Measurements from ENCODE around the gene MEIS3. TPM values are rescaled to one million over a fixed set of nuclear protein-coding genes. Genes with fewer than 3 reads are reported as not detected.

Gene MEIS3
- total and polyA plus RNA-seq, 9 of the 15 experiments (the other 6 are each of a cell fraction or from before 2014, with no cell fraction given) = 0.06 to 0.80 (median 0.25) TPM; not detected in 1

DNA sequence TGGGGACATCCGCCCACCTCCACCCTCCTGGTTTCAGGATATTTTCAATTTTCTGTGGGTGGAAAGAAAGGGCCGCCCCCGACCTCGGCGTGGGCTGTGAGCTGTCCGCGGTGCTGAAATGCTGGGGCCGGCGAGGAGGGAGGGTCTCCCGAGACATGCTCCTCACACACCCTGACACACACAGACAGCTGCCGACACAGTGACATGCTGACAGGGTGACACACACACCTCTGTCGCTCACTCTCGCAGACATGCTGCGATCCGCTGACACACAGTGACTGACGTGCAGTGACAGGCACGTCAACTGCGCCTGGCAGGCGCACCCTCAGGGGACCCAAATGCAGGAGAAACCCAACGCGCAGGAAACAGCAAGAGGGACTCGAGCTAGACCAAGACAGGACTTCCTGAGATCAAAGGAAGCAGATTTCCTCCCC, 25.1 kb upstream of the MEIS3 start (continued):
- TF ChIP-seq, protein P1, sequence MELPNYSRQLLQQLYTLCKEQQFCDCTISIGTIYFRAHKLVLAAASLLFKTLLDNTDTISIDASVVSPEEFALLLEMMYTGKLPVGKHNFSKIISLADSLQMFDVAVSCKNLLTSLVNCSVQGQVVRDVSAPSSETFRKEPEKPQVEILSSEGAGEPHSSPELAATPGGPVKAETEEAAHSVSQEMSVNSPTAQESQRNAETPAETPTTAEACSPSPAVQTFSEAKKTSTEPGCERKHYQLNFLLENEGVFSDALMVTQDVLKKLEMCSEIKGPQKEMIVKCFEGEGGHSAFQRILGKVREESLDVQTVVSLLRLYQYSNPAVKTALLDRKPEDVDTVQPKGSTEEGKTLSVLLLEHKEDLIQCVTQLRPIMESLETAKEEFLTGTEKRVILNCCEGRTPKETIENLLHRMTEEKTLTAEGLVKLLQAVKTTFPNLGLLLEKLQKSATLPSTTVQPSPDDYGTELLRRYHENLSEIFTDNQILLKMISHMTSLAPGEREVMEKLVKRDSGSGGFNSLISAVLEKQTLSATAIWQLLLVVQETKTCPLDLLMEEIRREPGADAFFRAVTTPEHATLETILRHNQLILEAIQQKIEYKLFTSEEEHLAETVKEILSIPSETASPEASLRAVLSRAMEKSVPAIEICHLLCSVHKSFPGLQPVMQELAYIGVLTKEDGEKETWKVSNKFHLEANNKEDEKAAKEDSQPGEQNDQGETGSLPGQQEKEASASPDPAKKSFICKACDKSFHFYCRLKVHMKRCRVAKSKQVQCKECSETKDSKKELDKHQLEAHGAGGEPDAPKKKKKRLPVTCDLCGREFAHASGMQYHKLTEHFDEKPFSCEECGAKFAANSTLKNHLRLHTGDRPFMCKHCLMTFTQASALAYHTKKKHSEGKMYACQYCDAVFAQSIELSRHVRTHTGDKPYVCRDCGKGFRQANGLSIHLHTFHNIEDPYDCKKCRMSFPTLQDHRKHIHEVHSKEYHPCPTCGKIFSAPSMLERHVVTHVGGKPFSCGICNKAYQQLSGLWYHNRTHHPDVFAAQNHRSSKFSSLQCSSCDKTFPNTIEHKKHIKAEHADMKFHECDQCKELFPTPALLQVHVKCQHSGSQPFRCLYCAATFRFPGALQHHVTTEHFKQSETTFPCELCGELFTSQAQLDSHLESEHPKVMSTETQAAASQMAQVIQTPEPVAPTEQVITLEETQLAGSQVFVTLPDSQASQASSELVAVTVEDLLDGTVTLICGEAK (IDR thresholded peaks at IDR 0.05) = no peak
- TF ChIP-seq, protein P1 (CRISPR knock-in tag; IDR thresholded peaks at IDR 0.05) = no peak
- no peak for TF ChIP-seq NBN (IDR thresholded peaks at IDR 0.05; ENCODE audit: low read depth)
- TF ChIP-seq ZNF696 (CRISPR knock-in tag; conservative IDR thresholded peaks at IDR 0.05) = no peak
- TF ChIP-seq HDAC3 (IDR thresholded peaks at IDR 0.05; ENCODE audit: borderline replicate concordance, partially characterized antibody) = no peak
- TF ChIP-seq, protein P2, sequence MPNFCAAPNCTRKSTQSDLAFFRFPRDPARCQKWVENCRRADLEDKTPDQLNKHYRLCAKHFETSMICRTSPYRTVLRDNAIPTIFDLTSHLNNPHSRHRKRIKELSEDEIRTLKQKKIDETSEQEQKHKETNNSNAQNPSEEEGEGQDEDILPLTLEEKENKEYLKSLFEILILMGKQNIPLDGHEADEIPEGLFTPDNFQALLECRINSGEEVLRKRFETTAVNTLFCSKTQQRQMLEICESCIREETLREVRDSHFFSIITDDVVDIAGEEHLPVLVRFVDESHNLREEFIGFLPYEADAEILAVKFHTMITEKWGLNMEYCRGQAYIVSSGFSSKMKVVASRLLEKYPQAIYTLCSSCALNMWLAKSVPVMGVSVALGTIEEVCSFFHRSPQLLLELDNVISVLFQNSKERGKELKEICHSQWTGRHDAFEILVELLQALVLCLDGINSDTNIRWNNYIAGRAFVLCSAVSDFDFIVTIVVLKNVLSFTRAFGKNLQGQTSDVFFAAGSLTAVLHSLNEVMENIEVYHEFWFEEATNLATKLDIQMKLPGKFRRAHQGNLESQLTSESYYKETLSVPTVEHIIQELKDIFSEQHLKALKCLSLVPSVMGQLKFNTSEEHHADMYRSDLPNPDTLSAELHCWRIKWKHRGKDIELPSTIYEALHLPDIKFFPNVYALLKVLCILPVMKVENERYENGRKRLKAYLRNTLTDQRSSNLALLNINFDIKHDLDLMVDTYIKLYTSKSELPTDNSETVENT (CRISPR knock-in tag; IDR thresholded peaks at IDR 0.05) = no peak
- TF ChIP-seq KAT7 (CRISPR knock-in tag; IDR thresholded peaks at IDR 0.05; ENCODE audit: borderline replicate concordance) = no peak
- no peak for TF ChIP-seq NFYB (IDR thresholded peaks at IDR 0.05; ENCODE audit: extremely low read depth, insufficient read length)
- no peak for TF ChIP-seq DPF2 (IDR thresholded peaks at IDR 0.05)
- TF ChIP-seq, protein P3, sequence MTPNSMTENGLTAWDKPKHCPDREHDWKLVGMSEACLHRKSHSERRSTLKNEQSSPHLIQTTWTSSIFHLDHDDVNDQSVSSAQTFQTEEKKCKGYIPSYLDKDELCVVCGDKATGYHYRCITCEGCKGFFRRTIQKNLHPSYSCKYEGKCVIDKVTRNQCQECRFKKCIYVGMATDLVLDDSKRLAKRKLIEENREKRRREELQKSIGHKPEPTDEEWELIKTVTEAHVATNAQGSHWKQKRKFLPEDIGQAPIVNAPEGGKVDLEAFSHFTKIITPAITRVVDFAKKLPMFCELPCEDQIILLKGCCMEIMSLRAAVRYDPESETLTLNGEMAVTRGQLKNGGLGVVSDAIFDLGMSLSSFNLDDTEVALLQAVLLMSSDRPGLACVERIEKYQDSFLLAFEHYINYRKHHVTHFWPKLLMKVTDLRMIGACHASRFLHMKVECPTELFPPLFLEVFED (CRISPR knock-in tag; conservative IDR thresholded peaks at IDR 0.05) = no peak
- no peak for TF ChIP-seq HDAC6 (IDR thresholded peaks at IDR 0.05; ENCODE audit: low read depth, low read length)
- TF ChIP-seq, protein P4, sequence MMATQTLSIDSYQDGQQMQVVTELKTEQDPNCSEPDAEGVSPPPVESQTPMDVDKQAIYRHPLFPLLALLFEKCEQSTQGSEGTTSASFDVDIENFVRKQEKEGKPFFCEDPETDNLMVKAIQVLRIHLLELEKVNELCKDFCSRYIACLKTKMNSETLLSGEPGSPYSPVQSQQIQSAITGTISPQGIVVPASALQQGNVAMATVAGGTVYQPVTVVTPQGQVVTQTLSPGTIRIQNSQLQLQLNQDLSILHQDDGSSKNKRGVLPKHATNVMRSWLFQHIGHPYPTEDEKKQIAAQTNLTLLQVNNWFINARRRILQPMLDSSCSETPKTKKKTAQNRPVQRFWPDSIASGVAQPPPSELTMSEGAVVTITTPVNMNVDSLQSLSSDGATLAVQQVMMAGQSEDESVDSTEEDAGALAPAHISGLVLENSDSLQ (IDR thresholded peaks at IDR 0.05) = peak; percentile 78
- no peak for TF ChIP-seq HCFC1 (IDR thresholded peaks at IDR 0.05; ENCODE audit: low read depth, low read length)
- no peak for TF ChIP-seq CAMTA2 (CRISPR knock-in tag; conservative IDR thresholded peaks at IDR 0.05)
- TF ChIP-seq ARID1B (IDR thresholded peaks at IDR 0.05) = no peak
- TF ChIP-seq RUNX1 (IDR thresholded peaks at IDR 0.05; ENCODE audit: low read depth) = no peak
